HG03064 (cell line): ENCODE measurements around the gene PRSS27.
"Not testable (repeated sequence)": the region's sequence is repeated elsewhere in the genome, so short reads cannot be mapped to it uniquely, and the experiment has no call there.

ENCODE experiments used
- ATAC-seq: cut with Tn5 transposase; IDR thresholded peaks from one replicate; pipeline ENCODE4 v1.9.1; 2021; ENCODE audit warnings: low read depth; ENCODE audit not compliant: unreplicated experiment

Gene PRSS27

DNA sequence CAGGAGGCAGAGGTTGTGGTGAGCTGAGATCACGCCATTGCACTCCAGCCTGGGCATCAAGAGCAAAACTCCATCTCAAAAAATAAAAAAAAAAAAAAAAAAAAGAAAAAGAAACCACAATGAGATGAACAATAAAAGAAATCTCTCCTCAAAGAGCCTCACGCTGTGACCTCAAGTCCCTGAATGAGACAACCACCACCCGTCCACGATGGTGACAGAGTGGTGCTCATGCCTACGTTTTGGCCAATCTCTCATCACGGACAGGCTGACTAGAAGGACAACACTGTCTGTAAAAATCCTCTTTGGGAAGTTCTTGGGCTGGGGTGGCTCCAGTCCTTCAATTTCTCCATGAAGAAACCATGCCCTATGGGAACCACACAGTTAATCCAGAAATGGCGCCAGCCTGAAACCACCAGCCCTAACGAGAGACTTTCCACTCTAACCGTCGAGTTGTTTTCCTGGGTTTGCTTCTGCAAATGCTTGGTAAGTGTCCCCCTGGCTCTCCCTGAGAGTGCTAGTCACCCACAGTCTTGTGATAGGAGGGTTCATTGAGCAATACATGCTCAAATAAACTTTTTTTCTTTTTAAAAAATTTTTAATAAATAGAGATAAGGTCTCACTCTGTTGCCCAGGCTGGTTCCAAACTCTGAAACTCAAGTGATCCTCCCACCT lies 15.0 kb upstream of the PRSS27 start:
- ATAC-seq = no peak

DNA sequence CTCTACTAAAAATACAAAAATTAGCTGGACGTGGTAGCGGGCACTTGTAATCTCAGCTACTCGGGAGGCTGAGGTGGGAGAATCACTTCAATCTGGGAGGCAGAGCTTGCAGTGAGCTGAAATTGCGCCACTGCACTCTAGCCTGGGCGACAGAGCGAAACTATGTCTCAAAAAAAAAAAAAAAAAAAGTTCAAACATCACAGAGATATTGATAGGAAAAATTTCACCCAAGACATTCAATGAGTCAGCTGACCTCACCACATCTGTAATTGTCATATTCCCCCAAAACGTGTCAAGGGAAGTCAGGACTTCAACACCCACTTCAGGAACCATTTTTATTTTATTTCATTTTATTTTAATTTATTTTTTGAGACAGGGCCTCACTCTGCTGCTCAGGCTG lies 8.0 kb upstream of the PRSS27 start:
- no peak for ATAC-seq

DNA sequence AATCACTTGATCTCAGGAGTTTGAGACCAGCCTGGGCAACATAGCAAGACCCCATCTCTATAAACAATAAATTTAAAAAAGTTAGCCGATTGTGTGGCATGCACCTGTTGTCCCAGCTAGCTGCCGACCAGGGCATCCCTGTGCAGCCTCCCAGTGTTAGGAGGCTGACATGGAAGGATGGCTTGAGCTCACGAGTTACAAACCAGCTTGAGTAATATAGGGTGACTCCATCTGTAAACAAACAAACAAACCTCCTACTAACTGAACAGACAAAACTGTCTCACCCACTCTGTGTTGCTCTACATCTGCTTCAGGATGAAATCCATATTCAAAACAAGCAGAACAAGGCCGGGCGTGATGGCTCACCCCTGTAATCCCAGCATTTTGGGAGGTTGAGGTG lies 6.9 kb upstream of the PRSS27 start:
- ATAC-seq = no peak

DNA sequence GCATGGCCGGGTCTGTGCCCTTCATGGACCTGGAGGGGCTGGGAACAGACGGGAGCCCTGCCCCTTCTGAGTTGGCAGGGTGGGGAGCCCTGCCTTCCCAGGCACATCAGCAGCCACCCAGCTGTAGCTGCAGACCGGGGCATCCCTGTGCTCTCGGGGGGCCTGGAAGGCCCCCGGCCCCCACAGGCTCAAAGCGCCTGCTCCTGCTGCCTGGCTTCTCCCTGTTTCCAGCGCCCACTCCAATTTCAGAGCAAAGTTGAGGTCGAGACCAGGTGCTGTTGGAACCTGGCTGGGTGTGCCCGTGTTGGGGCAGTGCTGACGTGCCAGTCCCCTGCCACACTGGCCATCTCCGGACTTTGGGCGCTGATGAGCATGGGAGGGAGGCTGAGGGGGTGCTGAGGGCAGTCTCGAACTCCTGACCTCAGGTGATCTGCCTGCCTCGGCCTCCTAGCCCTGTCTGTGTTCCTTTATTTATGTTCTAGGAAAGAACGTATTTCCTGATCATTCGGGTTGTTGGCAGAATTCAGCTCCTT lies 4.9 kb upstream of the PRSS27 start:
- ATAC-seq = no peak

DNA sequence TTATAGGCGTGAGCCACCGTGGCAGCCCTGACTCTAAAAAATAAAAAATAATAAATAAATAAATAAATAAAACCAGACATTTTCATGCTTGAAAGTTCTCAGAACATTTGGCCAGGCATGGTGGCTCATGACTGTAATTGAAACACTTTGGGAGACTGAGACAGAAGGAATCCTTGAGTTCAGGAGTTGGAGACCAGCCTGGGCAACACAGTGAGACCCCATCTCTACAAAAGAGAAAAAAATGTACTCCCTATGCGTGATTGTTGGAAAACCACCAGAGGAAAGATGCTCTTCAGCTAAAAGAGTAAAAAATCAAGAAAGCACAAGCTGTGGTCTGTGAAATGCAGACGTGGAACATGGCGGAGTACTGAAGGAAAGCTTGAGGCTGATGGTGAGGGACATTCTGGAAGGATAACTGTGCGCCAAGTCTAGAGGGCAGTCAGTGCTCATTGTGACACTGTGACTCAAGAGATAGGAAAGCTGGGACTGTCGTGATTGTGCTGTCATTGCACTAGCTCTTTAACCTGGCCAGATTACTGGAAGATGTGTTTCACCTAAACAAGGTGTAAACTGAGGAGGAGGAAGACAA lies 4.2 kb upstream of the PRSS27 start:
- ATAC-seq = no peak

DNA sequence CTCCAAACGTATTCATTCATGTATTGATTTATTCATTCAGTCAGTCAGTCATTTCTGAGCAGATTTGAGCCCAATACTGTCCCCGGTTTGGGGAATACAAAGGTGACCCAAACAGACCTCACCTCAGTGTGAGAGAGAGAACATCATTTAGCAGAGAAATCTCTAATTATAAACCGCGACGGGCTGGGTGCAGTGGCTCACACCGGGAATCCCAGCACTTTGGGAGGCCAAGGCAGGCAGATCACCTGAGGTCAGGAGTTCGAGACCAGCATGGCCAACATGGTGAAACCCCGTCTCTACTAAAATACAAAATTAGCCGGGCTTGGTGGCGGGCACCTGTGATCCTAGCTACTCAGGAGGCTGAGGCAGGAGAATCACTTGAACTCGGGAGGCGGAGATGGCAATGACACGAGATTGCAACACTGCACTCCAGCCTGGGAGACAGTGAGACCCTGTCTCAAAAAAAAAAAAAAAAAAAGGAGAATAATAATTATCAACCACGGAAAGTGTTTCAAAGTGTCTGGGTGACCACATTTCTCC lies 1.7 kb upstream of the PRSS27 start:
- not testable (repeated sequence) for ATAC-seq

DNA sequence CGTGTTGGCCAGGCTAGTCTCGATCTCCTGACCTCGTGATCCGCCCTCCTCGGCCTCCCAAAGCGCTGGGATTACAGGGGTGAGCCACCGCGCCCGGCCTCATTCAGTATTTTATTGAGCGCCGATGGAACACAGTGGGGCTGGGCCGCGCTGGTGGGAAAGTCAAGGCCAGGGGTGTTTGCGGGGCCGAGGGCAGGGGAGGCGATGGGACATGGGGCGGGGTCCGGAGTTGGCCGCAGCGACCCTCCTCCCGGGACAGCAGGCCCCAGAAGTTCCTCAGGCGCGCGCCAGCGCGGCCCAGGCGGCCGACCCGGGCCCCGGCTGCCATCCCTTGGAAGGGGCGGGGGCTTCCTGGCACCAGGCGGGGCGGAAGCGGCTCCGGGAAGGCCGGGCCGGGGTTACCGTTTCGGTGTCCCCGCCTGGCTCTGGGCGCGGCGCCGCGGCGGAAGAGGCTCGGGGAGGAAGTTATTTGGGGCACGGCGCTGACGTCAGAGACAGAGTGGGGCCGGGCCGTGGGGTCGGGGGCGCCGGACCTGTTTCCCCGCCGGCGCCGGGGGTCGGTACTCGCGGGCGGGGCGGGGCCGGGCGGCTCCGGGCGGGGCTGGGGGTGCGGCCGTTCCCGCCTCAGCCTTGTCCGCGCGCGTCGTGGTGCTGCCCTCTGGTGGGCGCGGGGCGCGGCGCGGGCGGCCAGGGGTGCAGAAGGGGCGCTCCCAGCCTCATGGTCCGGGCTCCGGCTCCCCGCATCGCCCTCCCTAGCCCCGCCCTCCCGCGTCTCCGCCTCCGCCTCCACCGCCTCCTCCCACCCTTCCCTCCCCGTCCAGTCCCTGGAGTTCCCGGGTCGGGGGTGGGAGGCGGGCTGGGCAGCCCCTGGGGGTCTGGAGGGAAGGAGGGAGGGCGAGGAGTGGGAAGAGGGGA lies 952 bp upstream of the PRSS27 start:
- ATAC-seq = peak; percentile 73

DNA sequence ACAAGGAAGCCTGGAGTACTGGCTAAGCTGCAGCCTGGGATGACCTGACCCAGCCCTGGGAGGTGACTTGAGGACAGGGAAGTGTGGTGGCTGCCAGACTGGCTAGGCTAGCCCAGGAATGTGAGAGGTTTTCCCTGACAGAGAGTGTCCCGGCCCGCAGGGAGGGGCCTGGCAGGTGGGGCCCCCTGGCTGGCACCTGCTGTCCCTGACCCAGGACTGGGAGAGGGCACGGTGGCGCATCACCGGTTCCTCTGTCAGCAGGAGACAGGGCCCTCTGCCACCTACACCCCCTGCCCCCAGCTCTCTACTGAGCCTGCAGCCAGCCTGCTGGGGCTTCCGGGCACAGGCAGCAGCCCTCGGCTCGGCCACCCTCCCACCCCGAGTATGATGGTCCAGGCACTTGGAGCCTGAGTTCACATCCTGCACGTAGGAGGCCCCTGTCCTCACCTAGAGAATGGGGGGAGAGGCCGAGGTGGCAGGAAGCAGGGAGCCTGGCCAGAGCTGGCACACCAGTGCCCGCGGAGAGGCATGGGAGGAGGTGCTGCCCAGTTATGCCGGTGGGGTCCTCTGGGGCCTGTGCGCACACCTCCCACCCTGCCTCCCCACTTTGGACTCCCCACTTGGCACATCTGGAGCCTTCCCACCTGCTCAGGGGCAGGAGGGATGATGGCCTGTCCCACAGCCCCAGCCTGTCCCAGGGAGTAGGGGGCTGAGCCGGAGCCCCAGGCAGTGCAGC lies 528 bp downstream of the PRSS27 start:
- no peak for ATAC-seq

DNA sequence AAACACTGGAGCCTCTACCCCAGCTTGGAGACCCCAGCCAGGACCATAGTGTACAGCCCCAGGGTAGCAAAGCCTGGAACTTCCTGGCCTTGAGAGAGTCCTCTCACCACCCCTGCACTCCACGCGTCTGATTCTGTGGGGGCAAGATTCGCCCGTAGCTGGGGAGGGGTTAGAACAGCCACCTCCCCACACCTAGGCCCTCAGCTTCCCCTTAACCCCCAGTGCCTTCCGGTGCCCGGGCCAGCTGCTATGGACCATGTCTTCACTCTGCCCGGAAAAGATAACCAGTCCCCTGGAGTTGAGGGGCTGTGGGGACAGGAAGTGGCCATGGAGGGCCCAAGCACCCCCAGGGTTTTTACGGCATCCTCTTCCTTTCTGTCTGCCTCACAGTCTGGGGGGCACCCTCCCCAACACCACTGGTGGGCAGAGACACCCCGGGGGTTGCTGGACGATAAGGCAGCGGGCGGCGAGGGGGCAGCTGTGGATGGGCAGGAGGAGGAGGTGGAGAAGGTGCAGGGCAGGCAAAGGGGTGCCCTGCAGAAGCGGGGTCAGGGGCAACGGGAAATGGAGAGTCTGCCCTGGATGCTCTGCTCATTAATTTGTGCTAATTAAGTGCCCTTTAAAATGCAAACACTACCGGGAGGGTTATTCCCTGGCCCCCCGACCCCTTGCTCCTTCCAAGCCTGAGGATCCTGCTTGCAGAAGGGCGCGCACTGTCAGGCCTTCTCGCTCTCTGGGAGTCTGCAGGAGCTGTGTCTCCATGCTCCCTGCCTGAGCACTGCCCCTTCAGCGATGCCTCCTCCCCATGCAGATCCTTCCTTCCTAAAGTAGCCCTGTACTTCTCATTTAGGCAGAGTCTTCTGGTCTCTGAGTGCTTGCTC lies 2.4 kb downstream of the PRSS27 start:
- ATAC-seq = no peak

DNA sequence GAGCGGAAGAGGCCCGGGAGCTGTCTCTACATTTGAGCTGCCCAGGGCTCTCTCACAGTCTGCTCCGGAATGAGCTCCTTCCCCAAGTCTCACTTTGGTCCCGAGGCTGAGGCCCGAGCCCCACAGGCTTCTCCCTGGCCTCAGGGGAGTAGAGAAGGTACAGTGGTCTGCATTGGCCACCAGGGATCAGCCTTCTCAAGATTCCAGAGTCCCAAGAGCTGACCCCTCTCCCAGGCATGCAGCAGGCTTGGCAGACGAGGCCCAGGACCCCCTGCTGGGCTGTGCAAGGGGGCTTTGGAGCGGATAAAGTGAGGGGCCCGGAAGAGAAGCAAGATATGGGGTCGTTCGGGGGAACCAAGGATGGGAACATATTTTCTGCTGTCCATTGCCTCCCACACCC lies 3.1 kb downstream of the PRSS27 start:
- no peak for ATAC-seq

DNA sequence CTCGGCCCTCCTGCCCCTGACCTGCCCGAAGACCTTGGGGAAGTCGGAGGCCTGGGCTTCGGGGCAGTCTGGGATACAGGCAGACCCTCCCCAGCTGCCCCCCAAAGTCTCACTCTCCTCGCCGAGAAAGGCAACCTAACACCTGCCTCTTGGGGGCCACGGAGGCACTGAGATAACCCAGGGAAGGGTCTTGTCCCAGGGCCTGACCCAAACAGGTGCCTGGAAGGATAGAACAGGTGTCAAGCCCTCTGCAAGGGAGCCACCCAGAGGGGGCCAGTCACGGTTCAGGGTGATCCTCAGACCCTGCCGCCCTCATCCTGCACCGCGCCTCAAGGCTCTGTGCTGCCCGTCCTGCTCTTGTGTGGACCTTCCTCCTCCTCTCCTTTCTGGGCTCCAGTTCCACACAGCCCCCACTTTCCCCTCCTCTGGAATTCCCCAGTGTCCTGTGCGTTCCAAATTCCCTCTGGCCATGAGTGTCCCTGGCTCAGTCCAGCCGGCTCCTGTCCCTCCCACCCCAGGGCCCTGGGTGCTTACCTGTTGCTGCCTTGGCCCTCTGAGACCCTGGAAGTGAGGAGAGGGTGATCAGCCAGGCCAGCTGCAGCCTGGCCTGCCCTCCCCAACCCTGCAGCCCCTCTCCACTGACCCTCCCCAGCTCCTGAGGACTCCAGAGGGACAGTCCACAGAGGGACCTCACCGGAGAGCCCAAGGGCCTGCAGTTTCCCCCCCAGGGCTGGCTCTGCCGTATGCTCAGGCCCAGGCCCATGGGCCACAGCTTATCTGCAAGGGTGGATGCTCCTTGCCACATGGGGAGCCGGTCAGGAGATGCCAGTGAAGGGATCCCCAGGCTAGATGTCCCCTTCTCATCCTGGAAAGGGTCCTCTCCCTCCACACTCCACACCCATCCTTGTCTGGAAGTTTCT lies 3.8 kb downstream of the PRSS27 start:
- ATAC-seq = no peak

DNA sequence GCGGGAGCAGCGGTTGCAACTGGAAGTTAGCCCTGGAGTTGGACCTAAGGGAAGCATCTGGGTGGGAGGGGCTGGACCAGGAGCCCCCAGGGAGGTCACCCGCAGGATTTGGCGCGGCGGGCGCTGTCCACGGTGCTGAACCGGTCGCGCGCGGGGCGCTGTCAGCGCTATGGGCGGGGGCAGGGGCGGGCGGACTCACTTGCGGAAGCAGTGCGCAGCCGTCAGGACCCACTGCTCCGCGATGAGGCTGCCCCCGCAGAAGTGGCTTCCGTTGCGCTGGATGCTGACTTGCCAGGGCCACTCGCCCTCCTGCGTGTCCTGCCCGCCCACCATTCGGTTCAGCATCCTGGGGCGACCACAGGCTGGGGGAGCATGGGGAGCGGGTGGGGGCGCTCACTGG lies 4.5 kb downstream of the PRSS27 start:
- ATAC-seq = no peak

DNA sequence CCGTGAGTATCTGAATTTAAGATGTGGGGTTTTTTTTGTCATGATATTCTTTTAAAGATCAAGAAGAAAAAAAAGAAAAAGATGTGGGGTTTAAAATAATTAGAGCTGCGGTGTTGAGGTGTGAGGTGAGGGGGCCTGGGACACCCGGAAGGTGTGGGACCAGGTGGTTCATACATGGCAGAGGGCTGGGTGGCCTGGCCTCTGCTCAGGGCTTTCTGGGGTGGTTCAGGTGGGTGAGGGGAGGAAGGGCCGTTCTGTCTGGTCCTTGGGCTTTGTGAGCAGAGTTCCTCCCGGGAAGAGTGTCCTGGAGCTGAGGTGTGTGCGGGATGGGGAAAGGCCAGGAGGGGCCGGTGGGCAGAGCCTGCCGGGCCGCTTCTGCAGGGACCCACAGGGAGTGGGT lies 5.0 kb downstream of the PRSS27 start:
- no peak for ATAC-seq

- no peak for ATAC-seq
Observed at GRCh38 chr16:2713985-2714774, 5.8 kb downstream of the PRSS27 start.

DNA sequence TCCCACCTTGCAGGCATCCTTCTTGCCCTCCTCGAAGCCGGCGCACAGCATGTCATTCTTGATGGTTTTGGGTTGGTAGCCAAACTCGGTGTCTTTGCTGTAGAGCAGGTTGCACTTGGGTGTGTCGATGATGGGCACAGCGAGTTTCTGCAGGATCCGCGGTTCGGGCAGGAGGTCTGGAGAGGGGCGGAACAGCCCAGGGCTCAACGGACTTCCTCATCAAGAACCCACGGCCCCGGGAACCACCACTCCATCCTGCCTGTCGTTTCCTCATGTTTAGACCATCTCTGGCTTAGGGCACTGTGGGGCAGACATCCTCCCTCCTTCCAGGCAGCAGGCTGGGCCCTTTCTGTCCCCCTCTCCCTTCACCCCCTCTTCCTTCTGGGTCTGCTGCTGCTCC lies 6.5 kb downstream of the PRSS27 start:
- ATAC-seq = no peak

DNA sequence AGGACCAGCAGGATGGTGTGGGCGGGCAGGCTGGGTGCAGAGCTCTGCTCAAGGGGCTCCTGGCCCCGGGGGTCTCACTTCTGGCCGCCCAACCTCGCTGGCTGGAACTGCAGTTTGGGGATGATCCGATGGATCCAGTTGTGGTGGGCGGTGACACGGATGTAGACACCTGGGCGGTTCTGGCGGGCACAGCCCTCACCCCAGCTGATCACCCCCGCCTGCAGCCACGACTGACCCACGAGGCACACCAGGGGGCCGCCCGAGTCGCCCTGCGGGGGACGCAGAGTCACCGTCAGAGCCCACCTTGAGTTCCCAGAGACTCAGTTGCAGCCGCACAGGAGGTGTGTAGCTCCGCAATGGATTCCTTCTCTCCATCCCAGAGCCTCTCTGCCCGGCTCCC lies 7.5 kb downstream of the PRSS27 start:
- ATAC-seq = no peak

DNA sequence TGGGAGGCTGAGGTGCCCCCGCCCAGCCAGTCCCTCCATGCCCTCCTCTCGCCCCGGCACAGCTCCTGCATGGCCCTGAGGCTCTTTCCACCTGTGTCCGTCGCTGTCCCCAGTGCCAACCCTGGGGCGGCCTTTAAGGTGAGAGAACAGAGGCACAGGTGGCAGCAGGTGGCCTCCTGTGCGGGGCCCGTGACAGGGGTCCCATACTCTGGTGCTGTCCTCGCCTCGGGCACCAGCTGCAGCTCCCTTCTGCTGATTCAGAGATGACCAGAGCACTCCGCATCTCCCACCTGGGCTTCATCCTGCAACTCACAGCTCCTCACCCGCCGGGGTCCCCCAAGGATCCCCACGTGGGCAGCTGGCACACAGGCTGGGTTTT lies 8.0 kb downstream of the PRSS27 start:
- ATAC-seq = no peak
